Measurements from ENCODE around the gene GRM4.

Gene GRM4

GRCh38 chr6:34090935-34091334, 55.0 kb downstream of the GRM4 start:
- no peak for TF ChIP-seq CTCF (IDR thresholded peaks at IDR 0.05; ENCODE audit: low read depth, low read length)
- DNase-seq (ENCODE audit: low read depth in 2 of 2) = no peak
- no peak overlapping the region for H3K4me3 ChIP-seq (replicated peaks in 1 of 2; ENCODE audit: low read depth in 2 of 2, low read length in 2 of 2)

- no peak for TF ChIP-seq CTCF (IDR thresholded peaks at IDR 0.05; ENCODE audit: low read depth, low read length)
- H3K4me3 ChIP-seq (replicated peaks in 1 of 2; ENCODE audit: low read depth in 2 of 2, low read length in 2 of 2) = no peak overlapping the region
- no peak for DNase-seq (ENCODE audit: low read depth in 2 of 2)
Measured at GRCh38 chr6:34090529-34090928, 55.4 kb downstream of the GRM4 start.

- H3K4me3 ChIP-seq (replicated peaks in 1 of 2; ENCODE audit: low read depth in 2 of 2, low read length in 2 of 2) = no peak overlapping the region
- no peak for DNase-seq (ENCODE audit: low read depth in 2 of 2)
- no peak for TF ChIP-seq CTCF (IDR thresholded peaks at IDR 0.05; ENCODE audit: low read depth, low read length)
Measured at GRCh38 chr6:34086558-34086957, 59.3 kb downstream of the GRM4 start.

DNA sequence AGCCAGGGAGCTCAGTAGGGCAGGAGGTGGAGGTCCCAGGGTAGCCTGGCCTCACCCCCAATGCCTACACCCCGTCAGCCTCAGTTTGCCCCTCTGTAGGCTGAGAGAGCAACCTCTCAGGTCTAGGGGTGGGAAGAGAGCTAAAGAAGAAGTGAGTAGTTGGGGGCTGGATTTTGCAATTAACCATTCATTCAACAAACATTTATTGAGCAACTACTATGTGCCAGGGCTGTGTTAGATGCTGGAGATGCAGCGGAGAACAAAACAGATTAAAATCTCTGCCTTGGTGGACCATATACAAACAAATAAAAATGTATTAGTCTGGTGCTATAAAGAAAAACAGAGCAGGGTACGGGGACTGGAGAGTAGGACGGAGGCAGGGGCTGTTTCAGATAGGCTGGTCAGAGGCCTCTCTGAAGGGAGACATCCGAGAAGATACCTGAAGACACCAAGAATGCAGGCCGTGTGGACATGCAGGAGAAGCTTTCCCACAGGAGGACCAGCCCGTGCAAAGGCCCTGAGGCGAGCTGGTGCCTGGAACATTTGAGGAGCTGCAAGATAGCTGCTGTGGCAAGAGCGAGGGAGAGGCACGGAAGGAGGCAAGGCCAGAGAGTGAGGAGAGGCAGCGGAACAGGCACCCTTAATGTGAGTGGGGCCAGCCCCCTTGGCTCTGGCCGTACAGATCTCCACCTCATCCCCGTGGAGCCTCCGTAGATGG, 60.3 kb downstream of the GRM4 start:
- no peak for TF ChIP-seq CTCF (IDR thresholded peaks at IDR 0.05; ENCODE audit: low read depth, low read length)
- H3K4me3 ChIP-seq (replicated peaks in 1 of 2; ENCODE audit: low read depth in 2 of 2, low read length in 2 of 2) = no peak overlapping the region
- no peak for DNase-seq (ENCODE audit: low read depth in 2 of 2)

DNA sequence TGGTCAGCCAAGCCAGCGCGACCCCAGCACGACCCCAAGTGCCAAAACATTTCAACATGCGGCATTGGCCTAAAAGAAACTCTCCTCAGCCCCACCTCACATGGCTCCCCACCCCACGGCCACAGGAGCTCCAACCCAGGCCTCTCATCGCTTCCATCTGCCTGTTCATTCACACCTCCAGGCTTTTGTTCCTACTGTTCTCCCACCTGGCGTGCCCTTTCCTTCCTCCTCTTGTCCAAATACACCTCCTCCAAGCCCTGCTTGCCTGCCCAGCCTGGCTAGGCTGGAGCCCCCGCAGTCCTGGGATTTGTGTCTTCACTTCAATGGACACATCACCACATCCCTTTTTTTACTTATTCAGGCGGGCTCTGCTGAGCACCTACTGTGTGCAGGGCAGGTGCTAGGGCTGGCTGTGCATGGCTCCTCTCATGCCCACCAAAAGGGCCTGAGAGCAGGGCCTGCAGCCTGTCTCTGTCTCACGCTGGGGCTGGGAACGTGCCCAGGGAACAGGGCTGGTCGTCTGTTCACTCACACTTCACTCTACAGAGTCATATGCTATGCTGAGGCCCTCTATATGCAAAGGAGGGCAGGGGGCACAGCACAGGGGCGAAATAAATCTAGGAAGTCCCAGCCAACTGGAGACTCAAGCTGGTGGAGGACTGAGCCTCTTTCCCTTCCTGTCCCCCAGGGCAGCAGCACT, 61.1 kb downstream of the GRM4 start:
- H3K4me3 ChIP-seq (replicated peaks in 1 of 2; ENCODE audit: low read depth in 2 of 2, low read length in 2 of 2) = no peak overlapping the region
- no peak for TF ChIP-seq CTCF (IDR thresholded peaks at IDR 0.05; ENCODE audit: low read depth, low read length)
- DNase-seq (ENCODE audit: low read depth in 2 of 2) = no peak

DNA sequence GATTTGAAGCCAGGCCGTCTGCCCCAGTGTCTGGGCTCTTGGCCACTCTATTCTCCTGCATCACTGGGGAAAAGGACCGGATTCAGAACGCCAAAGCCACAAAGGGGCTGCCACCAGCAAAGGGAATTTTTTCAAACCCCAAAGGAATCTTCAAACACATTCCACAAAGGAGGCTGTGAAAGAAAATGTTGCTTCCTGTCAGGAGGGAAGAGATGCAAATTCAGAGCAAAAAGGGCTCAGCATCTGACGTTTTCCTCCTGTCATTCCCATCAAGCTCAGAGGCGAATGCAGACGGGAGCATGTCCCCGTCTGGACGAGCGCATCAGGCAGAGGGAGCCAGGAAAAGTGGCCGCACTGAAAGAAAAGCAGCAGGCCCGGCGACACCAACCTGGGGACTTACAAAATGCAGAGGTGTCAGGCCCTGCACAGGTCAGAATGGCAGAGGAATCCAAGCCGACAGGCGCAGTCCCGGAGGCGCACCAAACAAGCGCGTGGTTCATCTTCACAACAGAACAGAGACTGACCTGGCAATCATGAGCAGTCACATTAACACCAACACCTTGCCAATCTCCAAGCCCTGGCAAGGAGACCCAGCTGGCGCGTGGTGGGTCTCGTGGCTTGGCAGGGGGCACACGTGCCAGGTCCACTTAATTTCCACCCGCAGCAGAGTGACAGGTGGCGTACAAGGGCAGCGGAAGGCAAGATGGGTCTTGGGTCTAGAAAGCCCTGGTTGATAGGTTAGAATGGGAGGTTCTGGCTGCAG, 62.8 kb downstream of the GRM4 start:
- DNase-seq (ENCODE audit: low read depth in 2 of 2) = no peak
- H3K4me3 ChIP-seq (replicated peaks in 1 of 2; ENCODE audit: low read depth in 2 of 2, low read length in 2 of 2) = no peak overlapping the region
- TF ChIP-seq CTCF (IDR thresholded peaks at IDR 0.05; ENCODE audit: low read depth, low read length) = no peak

Data from cardiac fibroblast (primary cell).